NCI-H524 (cell line): ENCODE measurements around the gene NLRP12.
A peak's percentile ranks its signal among the peaks of the same experiment; 100 is the strongest.
"Not testable (repeated sequence)": the region's sequence is repeated elsewhere in the genome, so short reads cannot be mapped to it uniquely, and the experiment has no call there.

Experiments
- DNase-seq, 2 experiments: peaks; one replicate each; lab custom pipeline; 2025; lab: John Stamatoyannopoulos, UW

Gene NLRP12

GRCh38 chr19:53828531-53828930 is 4.4 kb upstream of the NLRP12 start:
- DNase-seq, result no peak

- DNase-seq, result no peak
Measured at GRCh38 chr19:53826876-53827275, 2.8 kb upstream of the NLRP12 start.

DNA sequence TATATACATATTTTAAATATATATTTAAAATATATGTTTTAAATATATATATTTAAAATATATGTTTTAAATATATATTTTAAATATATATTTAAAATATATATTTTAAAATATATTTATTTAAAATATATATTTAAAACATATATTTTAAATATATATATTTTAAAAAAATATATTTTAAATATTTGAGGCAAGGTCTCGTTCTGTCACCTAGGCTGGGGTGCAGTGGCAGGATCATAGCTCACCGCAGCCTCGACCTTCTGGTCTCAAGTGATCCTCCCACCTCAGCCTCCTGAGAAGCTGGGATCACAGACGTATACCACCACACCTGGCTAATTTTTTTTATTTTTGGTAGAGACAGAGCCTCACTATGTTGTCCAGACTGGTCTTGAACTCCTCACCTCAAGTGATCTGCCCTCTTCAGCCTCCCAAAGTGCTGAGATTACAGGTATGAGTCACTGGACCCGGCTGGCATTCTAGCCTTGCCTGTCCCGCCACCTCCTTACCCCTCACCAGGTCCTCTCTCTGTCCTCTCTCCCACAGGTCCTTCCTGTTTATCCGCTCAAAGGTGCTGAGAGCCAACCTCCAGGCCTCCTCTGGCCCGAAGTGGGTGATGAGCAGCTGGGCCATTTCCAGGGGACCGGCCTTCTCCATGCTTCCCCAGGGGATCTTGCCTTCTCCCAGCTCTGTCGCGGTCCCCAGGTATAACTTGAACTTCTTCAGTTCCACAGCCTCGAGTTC is 564 bp downstream of the NLRP12 start:
- DNase-seq, result no peak

DNA sequence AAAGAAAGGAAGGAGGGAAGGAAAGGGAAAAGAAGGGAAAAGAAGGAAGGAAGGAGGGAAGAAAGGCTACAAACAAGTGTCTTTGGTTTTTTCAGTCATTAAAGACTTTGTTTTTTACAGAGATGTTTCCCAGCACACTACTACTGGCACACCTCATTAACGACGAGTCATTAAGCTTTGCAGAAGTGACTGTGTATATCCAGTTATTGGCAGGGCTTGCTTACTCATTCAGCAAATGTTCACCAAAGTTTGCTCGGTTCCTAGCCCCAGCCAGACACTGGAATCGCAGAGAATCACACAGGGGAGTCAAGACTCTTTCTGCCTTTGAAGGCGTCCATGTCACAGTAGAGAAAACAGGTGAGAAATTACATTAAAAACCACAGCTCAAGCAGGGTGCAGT is 4.3 kb downstream of the NLRP12 start:
- no peak for DNase-seq

- no peak for DNase-seq
Measured at GRCh38 chr19:53818756-53819155, 5.4 kb downstream of the NLRP12 start.

- no peak for DNase-seq
Measured at GRCh38 chr19:53813996-53814395, 10.1 kb downstream of the NLRP12 start.

DNA sequence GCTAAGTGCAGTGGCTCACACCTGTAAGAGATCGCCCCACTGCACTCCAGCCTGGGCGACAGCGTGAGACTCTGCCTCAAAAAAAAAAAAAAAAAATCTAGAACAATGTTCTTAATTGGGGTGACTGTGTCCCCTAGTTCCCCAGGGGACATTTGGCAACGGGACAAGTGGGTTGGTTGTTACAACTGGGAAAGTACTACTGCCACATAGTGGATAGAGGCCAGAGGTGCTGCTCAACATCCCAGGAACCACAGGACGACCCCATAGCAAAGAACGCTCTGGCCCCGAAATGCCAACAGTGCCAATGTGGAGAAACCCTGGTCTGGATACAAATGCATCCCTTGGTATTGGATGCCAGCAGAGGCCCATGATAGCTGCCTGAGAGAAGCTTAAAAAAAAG is 11.8 kb downstream of the NLRP12 start:
- DNase-seq, result no peak

DNA sequence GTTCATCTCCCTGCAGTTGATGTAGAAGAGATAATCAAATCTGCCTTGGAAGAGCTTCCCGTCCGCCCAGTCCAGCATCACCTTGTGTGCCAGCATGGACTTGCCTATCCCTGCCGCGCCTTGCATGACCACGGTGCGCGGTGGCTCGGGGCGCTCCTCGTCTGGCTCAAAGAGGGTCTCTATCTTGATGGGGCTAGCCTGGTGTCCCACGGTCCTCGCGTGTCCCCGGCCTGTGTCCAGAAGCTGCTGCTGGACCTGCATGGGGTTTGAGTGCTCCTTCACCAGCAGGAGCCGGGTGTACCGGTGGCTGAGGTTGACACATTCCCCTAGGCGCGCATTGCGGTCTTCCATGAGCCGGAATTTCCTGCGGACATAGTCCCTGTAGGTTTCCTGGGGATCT is 13.2 kb downstream of the NLRP12 start:
- DNase-seq, result no peak

GRCh38 chr19:53810187-53810546 is 13.9 kb downstream of the NLRP12 start:
- no peak for DNase-seq

- no peak for DNase-seq
Measured at GRCh38 chr19:53809518-53810186, 14.5 kb downstream of the NLRP12 start.

- DNase-seq, result no peak
Measured at GRCh38 chr19:53808710-53809125, 15.4 kb downstream of the NLRP12 start.

GRCh38 chr19:53801257-53801656 is 22.9 kb downstream of the NLRP12 start:
- DNase-seq, result no peak

- no peak for DNase-seq
Measured at GRCh38 chr19:53795019-53795418, 29.1 kb downstream of the NLRP12 start.

GRCh38 chr19:53792721-53793433 is 31.2 kb downstream of the NLRP12 start:
- DNase-seq, result peak; percentile 37 to 71

DNA sequence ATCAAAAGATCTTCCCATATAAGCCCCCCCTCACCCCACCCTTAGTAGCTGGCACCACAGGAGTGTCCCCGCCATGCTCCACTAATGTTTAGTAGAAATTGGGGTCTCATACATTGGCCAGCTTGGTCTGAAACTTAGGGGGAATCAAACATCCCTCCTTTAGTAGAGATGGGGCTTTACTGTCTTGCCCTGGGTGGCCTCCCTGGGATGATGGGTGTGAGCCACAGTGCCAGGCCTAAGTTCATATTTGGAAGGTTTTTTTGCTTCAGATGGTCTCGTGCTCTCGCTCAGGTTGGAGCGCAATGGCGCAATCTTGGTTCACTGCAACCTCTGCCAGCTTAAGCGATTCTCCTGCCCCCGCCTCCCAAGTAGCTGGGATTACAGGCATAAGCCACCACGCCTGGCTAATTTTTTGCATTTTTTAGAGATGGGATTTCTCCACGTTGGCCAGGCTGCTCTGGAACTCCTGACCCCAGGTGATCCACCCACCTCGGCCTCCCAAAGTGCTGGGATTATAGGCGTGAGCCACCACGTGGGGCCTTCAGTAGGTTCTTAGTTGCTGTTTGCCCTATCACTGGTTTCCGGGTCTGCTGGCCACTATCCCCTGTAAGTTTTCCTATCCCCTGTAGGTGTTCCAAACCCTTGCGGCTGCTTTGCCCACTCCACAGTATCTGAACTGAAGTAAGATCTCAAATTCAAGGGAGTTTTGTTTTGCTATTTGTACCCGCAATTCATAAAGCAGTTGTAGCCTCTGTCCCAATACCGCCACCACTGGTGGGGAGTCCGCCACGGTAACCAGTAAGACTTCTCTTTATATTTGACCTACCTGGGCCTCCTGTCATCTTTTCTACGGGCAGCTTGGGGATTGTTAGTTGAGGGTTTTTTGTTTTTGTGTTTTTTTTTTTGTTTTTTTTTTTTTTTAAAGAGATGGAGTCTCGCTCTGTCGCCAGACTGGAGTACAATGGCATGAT is 34.1 kb downstream of the NLRP12 start:
- DNase-seq, result no peak

GRCh38 chr19:53787266-53787665 is 36.8 kb downstream of the NLRP12 start:
- DNase-seq, result no peak

- DNase-seq, result no peak
Measured at GRCh38 chr19:53786744-53787143, 37.4 kb downstream of the NLRP12 start.

GRCh38 chr19:53785196-53785889 is 38.8 kb downstream of the NLRP12 start:
- DNase-seq, result no peak

GRCh38 chr19:53782698-53783097 is 41.4 kb downstream of the NLRP12 start:
- no peak for DNase-seq

GRCh38 chr19:53781332-53781731 is 42.8 kb downstream of the NLRP12 start:
- DNase-seq, result not testable (repeated sequence)

- DNase-seq, result no peak
Measured at GRCh38 chr19:53780506-53780905, 43.6 kb downstream of the NLRP12 start.
